Large intestine (tissue), 12 donors: Measurements from ENCODE around the gene TTC31. TPM values are rescaled to one million over a fixed set of nuclear protein-coding genes. Genes with fewer than 3 reads are reported as not detected.

ENCODE experiments used
- DNase-seq, 2 donors: peaks; one replicate each; pipeline versions ENCODE4 v3.0.0 to v3.0.0-alpha.2; 2013
- H3K27ac ChIP-seq: one replicate; pipeline ENCODE4 v1.5.1; 2013; ENCODE audit warnings: low read length
- H3K27me3 ChIP-seq: 2 replicates; pipeline ENCODE4 v1.6.1; 2013; ENCODE audit warnings: low read length; ENCODE audit not compliant: control insufficient read depth, insufficient read depth
- H3K36me3 ChIP-seq: 2 replicates; pipeline ENCODE4 v1.6.1; 2013; ENCODE audit warnings: low read length; ENCODE audit not compliant: control insufficient read depth, insufficient read depth
- H3K4me1 ChIP-seq: one replicate; pipeline ENCODE4 v1.6.1; 2013; ENCODE audit warnings: low read length; ENCODE audit not compliant: control insufficient read depth, insufficient read depth
- H3K4me3 ChIP-seq: one replicate; pipeline ENCODE4 v1.5.1; 2013; ENCODE audit warnings: low read length
- H3K9me3 ChIP-seq: one replicate; pipeline ENCODE4 v1.6.1; 2013; ENCODE audit warnings: mild to moderate bottlenecking, low read depth, low read length, moderate library complexity; ENCODE audit not compliant: control insufficient read depth
- WGBS: methylation state at CpG from one replicate; pipeline ENCODE4 v1.1.5; 2013; ENCODE audit warnings: low lambda C conversion rate; ENCODE audit not compliant: insufficient coverage; 5-methylcytosine and 5-hydroxymethylcytosine counted together
- long read RNA-seq, 11 donors: transcript quantifications; one replicate each; lab custom pipeline, GENCODE V29; 2026
- polyA plus RNA-seq: library from polyadenylated mRNA; unstranded; fragments of 120-200 nt; gene quantifications from one replicate; pipeline ENCODE4 v1.2.1, GENCODE V29; 2013

The TTC31 gene
- 51.4 TPM for polyA plus RNA-seq
- long read RNA-seq, donor 1, partial matches to known transcripts: 0 of 3 reads
- long read RNA-seq, donor 1, other reads (novel, unspliced or antisense): 0 of 3 reads
- long read RNA-seq, donor 2, partial matches to known transcripts: 0 of 1 reads
- long read RNA-seq, donor 2, other reads (novel, unspliced or antisense): 0 of 1 reads
- long read RNA-seq, donor 3: 0 reads
- long read RNA-seq, donor 4: 0 reads
- long read RNA-seq, donor 5, partial matches to known transcripts: 0 of 1 reads
- long read RNA-seq, donor 5, other reads (novel, unspliced or antisense): 0 of 1 reads
- long read RNA-seq, donor 6, partial matches to known transcripts: 0 of 3 reads
- long read RNA-seq, donor 6, other reads (novel, unspliced or antisense): 0 of 3 reads
- long read RNA-seq, donor 7, partial matches to known transcripts: 9 of 9 reads
- long read RNA-seq, donor 7, other reads (novel, unspliced or antisense): 0 of 9 reads
- long read RNA-seq, donor 8, partial matches to known transcripts: 0 of 3 reads
- long read RNA-seq, donor 8, other reads (novel, unspliced or antisense): 0 of 3 reads
- long read RNA-seq, donor 9, partial matches to known transcripts: 17 of 18 reads
- long read RNA-seq, donor 9, other reads (novel, unspliced or antisense): 0 of 18 reads
- long read RNA-seq, donor 10, partial matches to known transcripts: 0 of 2 reads
- long read RNA-seq, donor 10, other reads (novel, unspliced or antisense): 0 of 2 reads
- long read RNA-seq, donor 11, partial matches to known transcripts: 0 of 3 reads
- long read RNA-seq, donor 11, other reads (novel, unspliced or antisense): 0 of 3 reads

DNA sequence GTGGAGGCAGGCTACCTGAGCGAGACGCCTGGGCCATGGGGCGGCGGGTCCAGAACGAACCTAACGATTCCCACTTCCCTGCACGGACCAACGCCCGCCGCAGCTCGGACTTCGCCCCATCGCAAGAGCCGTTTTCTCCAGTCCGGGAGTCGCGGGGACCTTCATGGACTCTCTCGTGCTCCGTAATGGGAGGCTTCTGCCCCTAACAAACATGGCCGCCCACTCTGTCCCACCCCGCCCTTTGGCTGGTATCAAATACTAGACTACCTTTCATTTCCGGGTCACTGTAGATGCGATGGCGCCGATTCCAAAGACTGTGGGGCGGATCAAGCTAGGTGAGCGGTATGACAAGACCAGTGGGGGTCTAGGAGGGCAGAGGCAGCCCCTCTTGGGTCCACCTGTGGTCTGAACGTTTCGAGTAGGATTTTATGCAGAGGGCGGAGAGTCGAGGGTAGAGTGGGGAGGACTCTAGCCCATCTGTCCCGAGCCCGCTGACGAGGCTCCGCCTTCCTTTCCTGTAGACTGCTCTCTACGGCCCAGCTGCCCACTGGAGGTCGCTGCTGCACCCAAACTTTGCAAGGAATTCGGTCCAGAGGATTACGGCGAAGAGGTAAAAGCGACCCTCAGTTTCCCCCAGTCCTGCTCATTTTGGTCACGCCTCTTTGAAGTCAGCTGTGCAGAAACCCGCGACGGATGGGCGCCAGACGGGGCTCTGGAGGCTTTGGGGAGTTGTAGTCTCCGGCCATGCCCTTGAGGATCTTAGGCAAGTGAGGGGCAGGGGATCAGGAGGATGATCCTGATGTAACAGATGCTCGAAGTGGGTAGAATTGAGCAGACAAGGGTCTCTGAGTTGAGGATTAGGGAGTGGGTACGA, at the start of gene TTC31, which contains the start of gene CCDC142:
TSS of gene TTC31 (plus strand) at position 281 of the 874 bp plus-strand sequence. CDS start at position 296, 15 bp downstream.
TSS of gene CCDC142 (minus strand) at position 198 of the 874 bp plus-strand sequence. CDS start at position 37, 161 bp downstream.
- no peaks in the 10 kb centered on the region for H3K27me3 ChIP-seq
- peak within 1 kb of the TSS; percentile 85 for H3K4me3 ChIP-seq
- DNase-seq: peak; percentile 97 to 99
- 0% methylated on average over 4 of the region's 50 CpGs for WGBS
- peak within 1 kb of the TSS; percentile 89 for H3K27ac ChIP-seq
- H3K4me1 ChIP-seq: peaks cover 20% of the 10 kb centered on the region
- H3K36me3 ChIP-seq: peaks cover 24% of the 10 kb centered on the region
- no peaks in the 10 kb centered on the region for H3K9me3 ChIP-seq

DNA sequence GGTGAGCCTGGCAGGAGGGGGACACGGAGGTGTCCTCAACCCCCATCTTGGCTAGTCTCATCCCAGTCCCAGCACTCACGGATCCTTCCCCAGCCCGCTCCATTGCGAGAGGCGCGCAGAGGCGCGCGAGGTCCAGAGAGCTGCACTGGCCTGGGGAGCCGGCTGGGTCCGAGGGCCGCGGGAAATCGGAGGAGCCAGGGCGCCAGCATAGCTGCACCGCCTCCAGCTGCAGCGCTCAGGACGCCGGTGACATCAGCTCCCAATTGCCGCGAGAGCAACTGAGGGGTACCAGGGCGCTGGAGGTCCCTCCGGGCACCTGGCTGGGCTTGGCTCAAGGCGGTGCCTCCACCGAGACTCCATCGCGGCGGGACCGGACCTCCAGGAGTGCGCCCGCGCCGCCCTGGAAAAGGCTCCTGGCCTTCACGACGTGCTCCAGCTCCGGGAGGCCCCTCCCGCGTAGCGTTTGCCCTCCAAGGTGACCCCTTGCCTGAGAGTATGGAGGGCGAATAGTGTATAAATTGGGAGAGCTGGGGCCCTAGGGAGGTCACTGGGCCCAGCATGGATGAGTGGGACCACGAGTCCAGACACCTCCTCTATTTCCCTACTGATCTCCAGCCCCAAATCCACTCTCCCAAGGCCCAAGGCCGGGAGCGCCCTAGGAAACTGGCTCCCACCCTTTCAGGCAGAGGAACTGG, 46.6 kb upstream of the TTC31 start:
- no CpG with 5 or more reads among the region's 43 CpGs for WGBS
- no peak overlapping the region for H3K4me3 ChIP-seq
- peaks cover 28% of the 10 kb centered on the region for H3K4me1 ChIP-seq
- no peaks in the 10 kb centered on the region for H3K9me3 ChIP-seq
- H3K27me3 ChIP-seq: peaks cover 3% of the 10 kb centered on the region
- peaks cover 40% of the 10 kb centered on the region for H3K36me3 ChIP-seq
- no peak overlapping the region for H3K27ac ChIP-seq
- no peak for DNase-seq

DNA sequence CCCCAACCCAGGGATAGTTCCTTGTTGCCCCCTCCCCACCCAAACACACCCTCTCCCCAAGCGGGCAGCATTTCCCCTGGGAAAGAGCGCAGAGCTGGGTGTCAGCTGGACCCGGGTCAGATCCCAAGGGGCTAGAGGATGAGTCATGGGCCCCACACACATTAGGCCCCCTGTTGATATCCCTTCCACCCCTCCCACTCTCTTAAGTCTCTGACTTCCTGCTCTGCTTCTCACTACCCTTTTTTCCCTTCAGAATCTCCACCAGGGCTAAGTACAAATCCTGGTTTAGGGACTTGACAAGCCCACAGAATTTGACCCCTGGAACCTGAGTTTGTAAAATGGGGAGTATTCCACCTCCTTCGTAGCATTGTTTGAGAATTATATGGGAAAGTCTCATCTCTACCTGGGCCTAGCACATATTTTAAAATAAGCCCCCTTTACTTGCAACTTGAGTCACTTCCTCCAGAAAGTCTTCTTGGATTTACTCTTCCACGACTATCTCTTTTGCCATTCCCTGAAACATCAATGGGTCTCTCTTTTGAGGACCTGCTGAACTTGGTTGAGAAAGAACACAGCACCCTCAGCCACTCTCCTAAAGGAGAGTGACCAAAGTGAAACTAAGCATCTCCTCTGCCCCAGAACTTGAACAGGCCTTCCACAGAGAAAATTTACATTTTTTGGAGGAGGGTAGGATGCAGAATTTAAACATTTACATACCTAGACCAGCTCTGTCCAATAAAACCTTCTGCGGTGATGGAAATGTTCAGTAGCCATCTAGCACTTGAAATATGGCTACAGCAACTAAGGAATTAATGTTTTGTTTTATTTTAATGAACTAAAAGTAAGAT, 45.8 kb upstream of the TTC31 start:
- Histone ChIP-seq H3K4me3 (no peak overlapping the region), H3K27ac (no peak overlapping the region), H3K27me3 (peaks cover 9% of the 10 kb centered on the region), H3K9me3 (peaks cover 4% of the 10 kb centered on the region), H3K4me1 (peaks cover 23% of the 10 kb centered on the region), H3K36me3 (peaks cover 32% of the 10 kb centered on the region)
- WGBS: 38% methylated on average over 1 of the region's 6 CpGs
- DNase-seq: no peak

DNA sequence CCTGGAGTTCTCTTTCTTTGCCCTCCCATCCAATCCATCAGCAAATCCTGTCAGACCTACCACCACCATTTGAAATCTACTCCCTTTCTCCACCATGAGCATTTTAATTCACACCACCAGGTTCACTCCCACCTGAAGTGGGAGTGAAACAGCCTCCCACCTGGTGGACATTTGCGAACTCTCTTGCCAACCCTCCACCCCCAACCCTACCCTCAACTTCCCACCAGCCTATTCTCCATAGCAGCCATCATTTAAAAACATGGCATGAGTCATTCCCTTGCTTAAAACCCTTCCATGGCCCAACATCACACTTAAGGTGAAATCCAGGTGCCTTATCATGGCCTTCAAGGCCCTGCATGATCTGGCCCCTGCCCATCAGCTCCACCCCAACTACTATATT, 44.6 kb upstream of the TTC31 start:
- H3K9me3 ChIP-seq: peaks cover 4% of the 10 kb centered on the region
- peaks cover 25% of the 10 kb centered on the region for H3K36me3 ChIP-seq
- no peak for DNase-seq
- 100% methylated on average over 1 of the region's 1 CpG for WGBS
- no peak overlapping the region for H3K27ac ChIP-seq
- peaks cover 30% of the 10 kb centered on the region for H3K4me1 ChIP-seq
- H3K27me3 ChIP-seq: peaks cover 10% of the 10 kb centered on the region
- no peak overlapping the region for H3K4me3 ChIP-seq

DNA sequence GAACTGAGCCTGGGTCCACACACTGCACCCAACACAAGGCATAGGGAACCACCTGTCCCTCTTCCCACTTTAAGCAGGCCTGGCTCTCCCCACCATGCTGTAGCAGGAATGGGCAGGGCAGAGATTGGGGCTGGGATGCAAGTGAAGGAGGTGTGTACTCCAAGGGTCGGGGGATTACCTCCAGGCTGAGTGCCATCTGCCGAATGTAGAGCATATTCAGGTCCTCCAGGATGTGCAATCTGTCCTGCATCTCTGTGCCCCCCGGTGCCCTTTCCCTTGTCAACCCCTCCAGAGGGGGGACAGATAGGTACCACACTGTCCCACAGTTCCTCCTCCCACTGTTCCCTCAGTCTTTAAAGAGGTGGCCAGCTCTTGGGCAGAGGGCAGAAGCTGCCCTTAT, 43.5 kb upstream of the TTC31 start:
- H3K27me3 ChIP-seq: peaks cover 10% of the 10 kb centered on the region
- no CpG with 5 or more reads among the region's 3 CpGs for WGBS

DNA sequence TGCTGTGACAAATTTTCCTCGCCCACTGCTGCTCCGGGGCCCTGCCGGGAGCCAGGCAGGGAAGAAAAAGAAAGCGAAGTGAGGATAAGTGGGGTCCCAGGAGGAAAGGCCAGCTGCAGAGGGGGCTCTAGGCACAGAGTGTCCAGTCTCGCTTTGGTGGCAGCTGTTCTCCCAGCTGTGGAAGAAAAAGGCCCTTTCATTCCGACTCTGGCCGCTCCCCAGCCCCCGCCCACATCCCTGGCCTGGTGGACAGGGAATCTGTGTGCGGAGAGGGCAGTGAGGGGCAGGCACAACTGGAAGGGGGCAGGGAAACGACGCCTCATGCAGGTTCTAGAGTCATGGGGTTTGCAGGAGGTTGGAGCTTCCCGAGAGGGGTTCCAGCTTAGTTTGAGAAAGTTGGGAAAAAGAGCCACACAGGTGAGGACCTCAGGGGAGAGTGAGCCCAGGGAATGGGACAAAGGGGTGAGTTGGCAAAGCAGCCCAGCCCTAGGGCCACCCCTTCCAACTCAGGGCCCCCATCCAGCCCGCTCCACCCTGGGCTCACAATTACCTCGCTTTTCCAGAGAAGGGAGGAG, 43.0 kb upstream of the TTC31 start:
- peaks cover 4% of the 10 kb centered on the region for H3K9me3 ChIP-seq
- DNase-seq: peak in 1 of 2 donors; percentile 68
- WGBS: no CpG with 5 or more reads among the region's 14 CpGs
- peaks cover 23% of the 10 kb centered on the region for H3K36me3 ChIP-seq
- H3K4me1 ChIP-seq: peaks cover 37% of the 10 kb centered on the region
- H3K4me3 ChIP-seq: peak overlapping the region; percentile 86
- H3K27me3 ChIP-seq: peaks cover 10% of the 10 kb centered on the region
- H3K27ac ChIP-seq: peak overlapping the region; percentile 98

More for the DNA sequence above, 43.5 kb upstream of the TTC31 start:
- peaks cover 4% of the 10 kb centered on the region for H3K9me3 ChIP-seq
- peak overlapping the region; percentile 86 for H3K4me3 ChIP-seq
- H3K36me3 ChIP-seq: peaks cover 25% of the 10 kb centered on the region
- DNase-seq: no peak
- peaks cover 35% of the 10 kb centered on the region for H3K4me1 ChIP-seq
- H3K27ac ChIP-seq: peak overlapping the region; percentile 98

DNA sequence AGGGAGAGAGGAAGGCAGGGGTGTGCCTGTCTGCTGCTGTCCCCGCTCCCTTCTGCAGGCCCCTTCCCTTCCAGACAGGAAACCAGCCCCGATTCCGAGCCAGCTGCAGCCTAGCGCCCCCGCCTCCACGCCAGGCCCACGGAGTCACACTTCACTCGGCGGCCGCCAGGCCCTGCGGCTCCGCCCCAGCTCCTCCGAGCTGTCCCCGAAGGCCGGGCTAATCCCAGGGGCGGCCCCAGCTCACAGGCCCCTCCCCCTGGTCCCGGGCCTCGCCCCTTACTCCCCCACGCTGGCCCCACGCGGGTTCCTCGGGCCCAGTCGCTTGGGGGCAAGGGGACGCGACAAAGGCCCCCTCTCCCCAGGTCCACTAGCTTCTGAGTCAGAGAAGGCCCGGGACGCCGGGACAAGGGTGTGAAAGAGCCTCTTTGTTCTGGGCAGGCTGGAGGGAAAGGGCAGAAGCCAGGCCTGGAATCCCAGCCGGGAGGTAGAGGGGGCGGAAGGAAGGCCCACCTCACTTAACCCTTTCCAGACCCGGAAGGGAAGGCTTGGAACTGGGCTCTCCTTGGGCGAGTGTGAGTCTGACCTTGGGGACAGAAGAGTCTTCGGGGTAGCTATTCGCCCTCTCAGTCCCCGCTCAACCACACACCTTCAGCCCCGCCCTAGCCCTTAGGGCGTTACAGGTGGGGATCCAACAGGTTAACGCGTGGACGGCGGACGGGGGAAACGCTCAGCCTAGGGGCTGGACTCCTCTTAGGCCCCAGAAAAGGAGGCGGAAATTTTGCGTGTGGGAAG, 42.3 kb upstream of the TTC31 start:
- Histone ChIP-seq H3K36me3 (peaks cover 18% of the 10 kb centered on the region), H3K27ac (peak overlapping the region; percentile 98), H3K9me3 (peaks cover 4% of the 10 kb centered on the region), H3K4me1 (peaks cover 37% of the 10 kb centered on the region), H3K27me3 (peaks cover 10% of the 10 kb centered on the region), H3K4me3 (peak overlapping the region; percentile 86)
- WGBS: no CpG with 5 or more reads among the region's 45 CpGs
- peak; percentile 92 to 96 for DNase-seq

DNA sequence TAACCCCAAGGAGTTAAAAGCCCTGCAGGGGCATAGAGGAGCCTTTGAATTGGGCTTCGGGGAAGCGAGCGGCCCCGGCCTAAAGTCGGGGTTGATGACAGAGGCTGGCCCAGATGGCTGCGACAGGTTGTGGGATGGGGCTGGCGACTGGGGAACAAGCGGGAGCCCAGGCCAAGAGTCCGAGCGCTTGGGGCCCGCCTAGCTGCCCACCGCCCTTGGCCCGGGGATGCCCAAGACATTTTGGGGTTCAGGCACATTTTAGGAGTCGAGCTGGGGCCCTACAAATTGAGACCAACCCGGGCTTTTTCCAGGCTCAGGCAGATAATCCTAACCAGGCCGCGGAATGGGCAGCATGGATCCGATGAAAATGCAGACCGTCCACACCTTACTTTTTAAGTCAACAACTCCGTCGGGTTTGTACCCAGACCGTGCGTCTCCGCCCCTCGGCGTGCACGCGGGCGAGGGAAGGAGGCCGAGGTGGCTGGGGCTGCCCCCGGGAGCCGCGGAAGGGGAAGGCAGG, 41.7 kb upstream of the TTC31 start:
- 0% methylated on average over 1 of the region's 33 CpGs for WGBS

More for the DNA sequence above, 41.7 kb upstream of the TTC31 start:
- H3K27me3 ChIP-seq: peaks cover 10% of the 10 kb centered on the region
- DNase-seq: no peak
- peak overlapping the region; percentile 98 for H3K27ac ChIP-seq
- H3K4me3 ChIP-seq: peak overlapping the region; percentile 86
- H3K36me3 ChIP-seq: peaks cover 12% of the 10 kb centered on the region
- H3K9me3 ChIP-seq: peaks cover 4% of the 10 kb centered on the region
- H3K4me1 ChIP-seq: peaks cover 37% of the 10 kb centered on the region
